ENCODE measurements around the gene ZNF341. TPM values are rescaled to one million over a fixed set of nuclear protein-coding genes. Genes with fewer than 3 reads are reported as not detected.
A peak's percentile ranks its signal among the peaks of the same experiment; 100 is the strongest.

Gene ZNF341
- total RNA-seq, result 1 to 10 TPM; 1.7 to 4.4 (median 2.9) TPM

GRCh38 chr20:33731693-33732165 lies at the start of gene ZNF341:
Gene ZNF341 (plus strand): TSS chr20:33731996. CDS start chr20:33732022, 26 bp downstream.
- peaks cover 0 to 31% (median 14%) of the 10 kb centered on the region in 3 donors for H3K4me1 ChIP-seq
- H3K9me3 ChIP-seq, result peaks cover 0 to 10% (median 0%) of the 10 kb centered on the region in 3 donors
- peak; percentile 89 for ATAC-seq
- peak within 1 kb of the TSS; percentile 31 to 71 for H3K4me3 ChIP-seq
- TF ChIP-seq CTCF (IDR thresholded peaks at IDR 0.05), result peak in 3 of 4 experiments; percentile 88 to 91 (median 90)
- TF ChIP-seq POLR2AphosphoS5 (IDR thresholded peaks at IDR 0.05), result peak; percentile 38
- no peak for TF ChIP-seq POLR2A (IDR thresholded peaks at IDR 0.05)
- TF ChIP-seq EP300 (IDR thresholded peaks at IDR 0.05), result no peak
- WGBS, 2 donors (ENCODE audit: low coverage in 1 of 2), result 12 to 32% methylated on average over 8 to 12 of the region's 57 CpGs
- peaks cover 0 to 5% of the 10 kb centered on the region in 2 donors for H3K36me3 ChIP-seq
- H3K27ac ChIP-seq, result peak within 1 kb of the TSS; percentile 66 to 95 (median 94)
- no peaks in the 10 kb centered on the region for H3K27me3 ChIP-seq

GRCh38 chr20:33684533-33685327 lies 47.1 kb upstream of the ZNF341 start:
- Histone ChIP-seq H3K27ac (peak overlapping the region in 1 of 4 donors; percentile 75), H3K9me3 (no peaks in the 10 kb centered on the region), H3K36me3 (no peaks in the 10 kb centered on the region), H3K4me3 (no peak overlapping the region), H3K27me3 (no peaks in the 10 kb centered on the region), H3K4me1 (peaks cover 0 to 25% (median 9%) of the 10 kb centered on the region in 3 donors)
- ATAC-seq, result no peak
- TF ChIP-seq EP300 (IDR thresholded peaks at IDR 0.05) (no peak), CTCF (IDR thresholded peaks at IDR 0.05) (no peak), POLR2A (IDR thresholded peaks at IDR 0.05) (no peak), POLR2AphosphoS5 (IDR thresholded peaks at IDR 0.05) (no peak)
- 40 to 63% methylated on average over 2 to 5 of the region's 10 CpGs for WGBS, 2 donors (ENCODE audit: low coverage in 1 of 2)

GRCh38 chr20:33685328-33686099 lies 46.3 kb upstream of the ZNF341 start:
- H3K27me3 ChIP-seq, result no peaks in the 10 kb centered on the region
- no peaks in the 10 kb centered on the region for H3K36me3 ChIP-seq
- peak overlapping the region; percentile 2 to 57 for H3K4me3 ChIP-seq
- 0% methylated on average over 3 of the region's 53 CpGs for WGBS, 2 donors (ENCODE audit: low coverage in 1 of 2)
- ATAC-seq, result no peak
- H3K27ac ChIP-seq, result peak overlapping the region in 3 of 4 donors; percentile 73 to 78 (median 75)
- H3K9me3 ChIP-seq, result no peaks in the 10 kb centered on the region
- peaks cover 0 to 25% (median 9%) of the 10 kb centered on the region in 3 donors for H3K4me1 ChIP-seq
- TF ChIP-seq POLR2A (IDR thresholded peaks at IDR 0.05) (no peak), POLR2AphosphoS5 (IDR thresholded peaks at IDR 0.05) (no peak), CTCF (IDR thresholded peaks at IDR 0.05) (no peak), EP300 (IDR thresholded peaks at IDR 0.05) (no peak)

GRCh38 chr20:33686100-33686983 lies 45.5 kb upstream of the ZNF341 start, which contains the start of gene E2F1:
Gene E2F1 (minus strand): TSS chr20:33686385. CDS start chr20:33686264, 121 bp downstream.
- Histone ChIP-seq H3K36me3 (no peaks in the 10 kb centered on the region), H3K4me1 (peaks cover 0 to 25% (median 9%) of the 10 kb centered on the region in 3 donors), H3K9me3 (no peaks in the 10 kb centered on the region), H3K27me3 (no peaks in the 10 kb centered on the region), H3K4me3 (peak within 1 kb of the TSS; percentile 2 to 57), H3K27ac (peak within 1 kb of the TSS in 3 of 4 donors; percentile 73 to 78 (median 75))
- TF ChIP-seq EP300 (IDR thresholded peaks at IDR 0.05) (no peak), CTCF (IDR thresholded peaks at IDR 0.05) (peak in 3 of 4 experiments; percentile 53 to 77 (median 57)), POLR2AphosphoS5 (IDR thresholded peaks at IDR 0.05) (peak; percentile 29), POLR2A (IDR thresholded peaks at IDR 0.05) (peak in 1 of 2 donors; percentile 39)
- 11% methylated on average over 8 of the region's 101 CpGs; no CpG with 5 or more reads in 1 of the 2 donors for WGBS, 2 donors (ENCODE audit: low coverage in 1 of 2)
- peak; percentile 100 for ATAC-seq
